ENCODE measurements around the gene GRAMD1A.
"Not testable (repeated sequence)": the region's sequence is repeated elsewhere in the genome, so short reads cannot be mapped to it uniquely, and the experiment has no call there.

Gene GRAMD1A

GRCh38 chr19:35034588-35035382, 34.7 kb downstream of the GRAMD1A start:
- H3K4me3 ChIP-seq (ENCODE audit: low read depth, low read length) = no peak overlapping the region

- H3K4me3 ChIP-seq (ENCODE audit: low read depth, low read length) = no peak overlapping the region
Observed at GRCh38 chr19:35037716-35038622, 37.8 kb downstream of the GRAMD1A start.

GRCh38 chr19:35038623-35039512, 38.7 kb downstream of the GRAMD1A start:
- H3K4me3 ChIP-seq (ENCODE audit: low read depth, low read length) = no peak overlapping the region

GRCh38 chr19:35039881-35040825, 40.0 kb downstream of the GRAMD1A start:
- no peak overlapping the region for H3K4me3 ChIP-seq (ENCODE audit: low read depth, low read length)

DNA sequence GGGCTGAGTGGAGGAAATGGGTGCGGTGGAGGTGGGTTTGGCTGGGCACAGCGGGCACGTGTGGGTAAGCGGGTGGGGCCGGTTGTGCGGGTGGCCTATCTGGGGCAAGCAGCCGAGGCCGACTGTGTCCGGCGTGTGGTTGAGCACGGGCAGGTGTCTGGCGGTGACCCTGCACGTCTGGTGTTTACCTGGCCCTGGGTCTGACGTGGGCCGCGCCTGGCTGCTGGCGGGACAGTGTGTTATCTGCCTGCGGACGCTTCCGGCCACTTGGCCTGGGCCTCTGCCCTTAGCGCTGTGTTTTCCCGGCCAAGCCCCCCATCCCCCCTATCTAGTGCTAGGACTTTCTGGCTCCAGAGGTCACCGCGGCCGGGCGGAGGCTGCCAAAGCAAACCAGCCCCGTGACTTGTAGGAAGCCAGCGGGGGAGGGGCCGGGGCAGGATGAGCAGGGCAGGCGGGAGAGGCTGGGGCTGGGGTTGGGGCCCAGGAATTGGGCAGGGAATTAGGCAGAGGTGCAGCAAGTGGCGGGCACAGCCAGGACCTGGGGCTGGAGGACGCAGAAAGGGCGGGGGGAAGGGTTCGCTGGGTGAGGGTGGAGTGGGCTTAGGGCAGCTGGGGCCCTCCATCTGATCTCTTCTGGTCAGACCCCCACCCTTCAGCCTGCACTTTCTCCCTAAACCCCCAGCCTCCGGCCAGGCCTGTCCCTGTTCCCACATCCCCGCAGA, 40.9 kb downstream of the GRAMD1A start:
- no peak overlapping the region for H3K4me3 ChIP-seq (ENCODE audit: low read depth, low read length)

- no peak within 1 kb of the TSS for H3K4me3 ChIP-seq (ENCODE audit: low read depth, low read length)
Observed at GRCh38 chr19:35041548-35042055, 41.5 kb downstream of the GRAMD1A start, which contains the start of gene HPN. Gene HPN, plus strand, starts transcription at chr19:35041721. Its CDS starts 786 bp downstream, at chr19:35042507.

DNA sequence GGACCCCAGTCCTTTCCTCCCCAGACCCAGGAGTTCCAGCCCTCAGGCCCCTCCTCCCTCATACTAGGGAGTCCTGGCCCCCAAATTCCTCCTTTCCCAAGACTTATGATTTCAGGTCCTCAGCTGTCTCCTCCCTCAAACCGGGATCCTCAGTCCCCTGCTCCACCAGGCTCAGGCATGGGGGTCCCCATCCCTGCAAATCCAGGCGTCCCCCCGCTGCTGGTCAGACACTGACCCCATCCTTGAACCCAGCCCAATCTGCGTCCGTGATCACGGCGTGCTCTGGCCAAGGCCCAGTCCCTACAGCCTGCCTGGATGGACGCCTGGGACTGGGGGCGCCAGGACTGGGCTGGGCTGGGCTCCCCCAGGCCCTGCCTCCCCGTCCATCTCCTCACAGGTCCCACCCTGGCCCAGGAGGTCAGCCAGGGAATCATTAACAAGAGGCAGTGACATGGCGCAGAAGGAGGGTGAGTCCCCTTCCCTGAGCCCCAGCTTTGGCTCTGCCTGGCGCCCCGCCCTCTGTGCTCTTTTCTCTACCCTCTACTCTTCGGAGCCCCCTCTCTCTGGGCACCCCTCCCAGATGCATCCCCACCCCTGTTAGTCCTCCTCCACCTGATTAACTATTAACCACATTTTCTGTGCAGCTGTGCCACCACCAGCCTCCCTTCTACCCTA, 42.1 kb downstream of the GRAMD1A start:
- H3K4me3 ChIP-seq (ENCODE audit: low read depth, low read length) = no peak overlapping the region

- H3K4me3 ChIP-seq (ENCODE audit: low read depth, low read length) = no peak overlapping the region
Observed at GRCh38 chr19:35042954-35043604, 43.0 kb downstream of the GRAMD1A start.

DNA sequence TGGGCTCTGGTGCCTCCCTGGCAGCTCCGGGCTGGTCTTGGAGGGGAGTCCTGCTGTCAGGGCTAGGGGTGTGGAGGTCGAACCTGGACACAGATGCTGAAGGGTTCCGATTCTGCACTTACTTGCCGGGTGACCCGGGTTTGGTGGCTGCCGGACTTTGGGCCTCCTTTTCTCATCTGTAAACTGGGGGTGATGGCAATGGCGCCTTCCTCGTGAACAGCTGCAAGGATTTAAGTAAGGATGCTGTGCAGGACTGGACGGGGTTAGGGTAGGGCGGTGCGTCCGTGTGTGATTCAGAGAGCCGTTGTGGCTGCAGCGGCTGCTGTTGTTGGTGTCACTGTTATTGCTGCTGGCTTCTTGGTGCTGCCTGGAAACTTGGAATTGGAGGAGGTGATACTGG, 43.8 kb downstream of the GRAMD1A start:
- no peak overlapping the region for H3K4me3 ChIP-seq (ENCODE audit: low read depth, low read length)

GRCh38 chr19:35044317-35045117, 44.4 kb downstream of the GRAMD1A start:
- no peak overlapping the region for H3K4me3 ChIP-seq (ENCODE audit: low read depth, low read length)

DNA sequence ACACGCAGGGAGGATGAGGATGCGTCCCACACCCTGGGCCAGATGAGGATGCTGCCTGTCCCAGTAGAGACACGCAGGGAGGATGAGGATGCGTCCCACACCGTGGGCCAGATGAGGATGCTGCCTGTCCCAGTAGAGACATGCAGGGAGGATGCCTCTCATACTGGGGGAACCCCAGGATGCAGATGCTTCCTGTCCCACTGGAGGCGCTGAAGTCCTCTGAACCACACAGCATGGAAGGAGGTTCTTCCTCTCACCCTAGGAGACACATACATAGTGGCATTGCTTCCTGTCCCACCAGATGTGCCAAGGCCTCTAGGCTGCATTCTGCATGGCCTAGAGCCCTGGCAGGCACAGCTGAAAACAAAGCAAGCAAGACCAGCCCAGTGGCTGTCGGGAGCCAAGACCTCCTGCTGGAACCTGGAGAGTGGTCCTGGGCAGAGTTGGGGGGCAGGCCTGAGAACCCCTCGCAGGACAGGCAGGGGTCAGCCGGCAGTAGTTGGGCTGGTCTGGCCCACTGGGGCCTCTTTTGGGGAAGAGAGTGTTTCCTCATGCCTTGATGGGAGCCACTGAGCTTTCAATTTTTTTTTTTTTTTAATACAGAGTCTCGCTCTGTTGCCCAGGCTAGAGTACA, 45.7 kb downstream of the GRAMD1A start:
- no peak overlapping the region for H3K4me3 ChIP-seq (ENCODE audit: low read depth, low read length)

- H3K4me3 ChIP-seq (ENCODE audit: low read depth, low read length) = no peak overlapping the region
Observed at GRCh38 chr19:35046461-35046860, 46.3 kb downstream of the GRAMD1A start.

GRCh38 chr19:35048911-35049411, 48.8 kb downstream of the GRAMD1A start:
- H3K4me3 ChIP-seq (ENCODE audit: low read depth, low read length) = no peak overlapping the region

- no peak overlapping the region for H3K4me3 ChIP-seq (ENCODE audit: low read depth, low read length)
Observed at GRCh38 chr19:35049456-35049855, 49.3 kb downstream of the GRAMD1A start.

- not testable (repeated sequence) for H3K4me3 ChIP-seq (ENCODE audit: low read depth, low read length)
Observed at GRCh38 chr19:35050662-35051061, 50.5 kb downstream of the GRAMD1A start.

- H3K4me3 ChIP-seq (ENCODE audit: low read depth, low read length) = not testable (repeated sequence)
Observed at GRCh38 chr19:35051268-35051667, 51.1 kb downstream of the GRAMD1A start.

Data from iPS-11a (cell line).